CD14-positive monocyte (primary cell): ENCODE results near the gene CMYA5. TPM values are rescaled to one million over a fixed set of nuclear protein-coding genes. Genes with fewer than 3 reads are reported as not detected.

Source experiments
- DNase-seq, 3 donors: peaks; one replicate each; pipeline ENCODE4 v3.0.0-alpha.2; 2011 to 2022
- H2AFZ ChIP-seq: 2 replicates; pipeline ENCODE4 v1.6.0; 2012; ENCODE audit warnings: mild to moderate bottlenecking, low read depth, low read length, inconsistent platforms; ENCODE audit not compliant: insufficient read depth, poor library complexity, severe bottlenecking
- H3K27ac ChIP-seq, 2 donors: 1 replicate in 1 of 2; 2 replicates in 1 of 2; pipeline ENCODE4 v1.5.1; 2012 to 2013; ENCODE audit warnings: low read length in 2 of 2, control low read depth in 1 of 2, inconsistent platforms in 1 of 2, low read depth in 1 of 2, mild to moderate bottlenecking in 1 of 2
- H3K27me3 ChIP-seq, 2 donors: one replicate each; pipeline versions ENCODE4 v1.6.0 to v1.6.1; 2011 to 2013; ENCODE audit warnings: low read length in 2 of 2; ENCODE audit not compliant: control insufficient read depth in 2 of 2, insufficient read depth in 2 of 2
- H3K36me3 ChIP-seq, 2 donors: replicated peaks in 1 of 2; 1 replicate in 1 of 2; 2 replicates in 1 of 2; pipeline versions ENCODE4 v1.5.1 to v1.6.1; 2012 to 2013; ENCODE audit warnings: low read length in 2 of 2, control low read depth in 1 of 2, inconsistent platforms in 1 of 2, mild to moderate bottlenecking in 1 of 2; ENCODE audit not compliant: insufficient read depth in 2 of 2, control insufficient read depth in 1 of 2
- H3K4me1 ChIP-seq, 2 donors: 1 replicate in 1 of 2; 2 replicates in 1 of 2; pipeline versions ENCODE4 v1.5.1 to v1.6.1; 2012 to 2013; ENCODE audit warnings: low read length in 2 of 2, control low read depth in 1 of 2, inconsistent platforms in 1 of 2, mild to moderate bottlenecking in 1 of 2, moderate library complexity in 1 of 2; ENCODE audit not compliant: insufficient read depth in 2 of 2, control insufficient read depth in 1 of 2
- H3K4me2 ChIP-seq: replicated peaks from 2 replicates; pipeline ENCODE3; 2012; ENCODE audit warnings: low read length, moderate library complexity, mild to moderate bottlenecking; ENCODE audit not compliant: poor library complexity, severe bottlenecking; ENCODE audit errors: extremely low read depth
- H3K4me3 ChIP-seq, 3 experiments: fragments of 200-600 bp in 1 of 3; sonication (generic) in 1 of 3; replicated peaks in 1 of 3; 1 replicate in 2 of 3; 2 replicates in 1 of 3; pipeline ENCODE4 v1.5.1; 2011 to 2013; ENCODE audit warnings: low read length in 3 of 3, mild to moderate bottlenecking in 3 of 3, control low read depth in 2 of 3, low read depth in 2 of 3, inconsistent platforms in 1 of 3, moderate library complexity in 1 of 3
- H3K79me2 ChIP-seq: 2 replicates; pipeline ENCODE4 v1.6.0; 2012; ENCODE audit warnings: mild to moderate bottlenecking, control low read depth, inconsistent platforms, low read length, moderate library complexity; ENCODE audit not compliant: insufficient read depth
- H3K9ac ChIP-seq: 2 replicates; pipeline ENCODE4 v1.6.0; 2017; ENCODE audit warnings: low read length, mild to moderate bottlenecking; ENCODE audit not compliant: insufficient read depth, poor library complexity, severe bottlenecking
- H3K9me3 ChIP-seq, 2 donors: replicated peaks in 1 of 2; 1 replicate in 1 of 2; 2 replicates in 1 of 2; pipeline versions ENCODE4 v1.5.1 to v1.6.1; 2012 to 2013; ENCODE audit warnings: low read length in 2 of 2, control low read depth in 1 of 2; ENCODE audit not compliant: control insufficient read depth in 1 of 2, insufficient read depth in 1 of 2
- H4K20me1 ChIP-seq: 2 replicates; pipeline ENCODE4 v1.6.0; 2012; ENCODE audit warnings: mild to moderate bottlenecking, low read length, control low read depth, moderate library complexity; ENCODE audit not compliant: insufficient read depth
- H3K27ac Mint-ChIP-seq, 7 donors: one replicate each; pipeline ENCODE4 v1.8.0; 2020; ENCODE audit warnings: mild to moderate bottlenecking in 7 of 7, mixed read lengths in 7 of 7, moderate library complexity in 6 of 7, inconsistent platforms in 2 of 7
- H3K27me3 Mint-ChIP-seq, 3 donors: one replicate each; pipeline ENCODE4 v1.8.0; 2021 to 2022; ENCODE audit warnings: low read depth in 3 of 3, mild to moderate bottlenecking in 3 of 3, mixed read lengths in 3 of 3, moderate library complexity in 3 of 3, inconsistent platforms in 1 of 3
- H3K36me3 Mint-ChIP-seq, 2 donors: one replicate each; pipeline ENCODE4 v1.8.0; 2020; ENCODE audit warnings: mixed read lengths in 2 of 2, inconsistent platforms in 1 of 2, mild to moderate bottlenecking in 1 of 2
- H3K4me1 Mint-ChIP-seq: one replicate; pipeline ENCODE4 v1.8.0; 2020; ENCODE audit warnings: mild to moderate bottlenecking, mixed read lengths
- H3K4me3 Mint-ChIP-seq, 2 donors: one replicate each; pipeline ENCODE4 v1.8.0; 2020; ENCODE audit warnings: mild to moderate bottlenecking in 2 of 2, mixed read lengths in 2 of 2, moderate library complexity in 1 of 2
- H3K9me3 Mint-ChIP-seq, 7 donors: one replicate each; pipeline ENCODE4 v1.8.0; 2020 to 2022; ENCODE audit warnings: mixed read lengths in 7 of 7, mild to moderate bottlenecking in 6 of 7, moderate library complexity in 6 of 7, inconsistent platforms in 2 of 7
- WGBS: methylation state at CpG from one replicate; pipeline ENCODE4 v1.1.5; 2013; ENCODE audit warnings: missing lambda C conversion rate; ENCODE audit not compliant: insufficient coverage; 5-methylcytosine and 5-hydroxymethylcytosine counted together
- intact Hi-C, 2 donors: fragments of 100-400 bp; cut with micrococcal nuclease; formaldehyde crosslinking; loops; one replicate each; pipeline versions ENCODE4 v1.15.0 to v1.15.1; 2023
- polyA plus RNA-seq, 3 donors: library from polyadenylated mRNA; depleted of rRNA in 1 of 3; unstranded in 2 of 3; stranded (reverse) in 1 of 3; fragments of 300-500 nt in 2 of 3; fragments of >200 nt in 1 of 3; fragmentation: Illumina TruSeq in 2 of 3; gene quantifications; 1 replicate in 2 of 3; 2 replicates in 1 of 3; pipeline ENCODE4 v1.2.3, GENCODE V29; 2012 to 2021
- TF ChIP-seq, protein P1 (sequence below): fragments of 200-600 bp; IDR thresholded peaks from one replicate; pipeline ENCODE4 v1.8.0; 2022; ENCODE audit warnings: antibody characterized with exemption, mild to moderate bottlenecking

Gene CMYA5
- polyA plus RNA-seq, 3 donors: 0.01 to 0.17 TPM; not detected in 1

DNA sequence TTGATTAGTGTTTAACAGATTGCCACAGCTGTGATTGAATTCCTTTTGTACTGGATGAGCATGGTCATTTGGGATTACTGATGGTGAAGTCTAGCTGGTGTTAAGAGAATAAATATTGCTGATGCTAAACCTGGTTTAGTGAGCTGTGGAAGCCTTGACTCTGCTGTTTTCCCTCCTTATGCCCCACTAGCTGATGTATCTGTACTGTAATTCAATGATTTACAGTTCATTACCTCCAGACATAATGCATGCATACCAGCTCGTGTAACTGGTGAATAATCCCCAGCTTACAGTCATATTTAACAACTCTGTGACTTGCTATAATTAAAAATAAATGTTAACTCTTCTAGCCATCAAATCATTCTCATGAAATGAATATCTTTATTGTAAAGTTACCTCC is 1.7 kb upstream of the CMYA5 start:
- H3K4me3 Mint-ChIP-seq: no peak overlapping the region
- no peak overlapping the region for H3K27ac ChIP-seq
- peaks cover 49 to 64% of the 10 kb centered on the region in 2 donors for H3K36me3 Mint-ChIP-seq
- no peak for DNase-seq
- no peak overlapping the region for H3K4me3 ChIP-seq
- intact Hi-C loops: no loop called here
- H3K4me1 Mint-ChIP-seq: peaks cover 7% of the 10 kb centered on the region
- TF ChIP-seq, protein P1, sequence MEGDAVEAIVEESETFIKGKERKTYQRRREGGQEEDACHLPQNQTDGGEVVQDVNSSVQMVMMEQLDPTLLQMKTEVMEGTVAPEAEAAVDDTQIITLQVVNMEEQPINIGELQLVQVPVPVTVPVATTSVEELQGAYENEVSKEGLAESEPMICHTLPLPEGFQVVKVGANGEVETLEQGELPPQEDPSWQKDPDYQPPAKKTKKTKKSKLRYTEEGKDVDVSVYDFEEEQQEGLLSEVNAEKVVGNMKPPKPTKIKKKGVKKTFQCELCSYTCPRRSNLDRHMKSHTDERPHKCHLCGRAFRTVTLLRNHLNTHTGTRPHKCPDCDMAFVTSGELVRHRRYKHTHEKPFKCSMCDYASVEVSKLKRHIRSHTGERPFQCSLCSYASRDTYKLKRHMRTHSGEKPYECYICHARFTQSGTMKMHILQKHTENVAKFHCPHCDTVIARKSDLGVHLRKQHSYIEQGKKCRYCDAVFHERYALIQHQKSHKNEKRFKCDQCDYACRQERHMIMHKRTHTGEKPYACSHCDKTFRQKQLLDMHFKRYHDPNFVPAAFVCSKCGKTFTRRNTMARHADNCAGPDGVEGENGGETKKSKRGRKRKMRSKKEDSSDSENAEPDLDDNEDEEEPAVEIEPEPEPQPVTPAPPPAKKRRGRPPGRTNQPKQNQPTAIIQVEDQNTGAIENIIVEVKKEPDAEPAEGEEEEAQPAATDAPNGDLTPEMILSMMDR: no peak
- H3K9me3 ChIP-seq: peaks cover 7% of the 10 kb centered on the region in 2 donors
- no peaks in the 10 kb centered on the region for H3K4me1 ChIP-seq
- no peak overlapping the region for H3K4me2 ChIP-seq
- no peaks in the 10 kb centered on the region for H3K79me2 ChIP-seq
- H3K9me3 Mint-ChIP-seq: peaks cover 5 to 11% (median 10%) of the 10 kb centered on the region in 7 donors
- no peak overlapping the region for H3K27ac Mint-ChIP-seq
- no peaks in the 10 kb centered on the region for H3K27me3 ChIP-seq
- no CpG with 5 or more reads among the region's 1 CpG for WGBS
- H3K9ac ChIP-seq: no peak overlapping the region
- no peak overlapping the region for H2AFZ ChIP-seq
- peaks cover 0 to 3% (median 0%) of the 10 kb centered on the region in 3 donors for H3K27me3 Mint-ChIP-seq
- H4K20me1 ChIP-seq: peaks cover 4% of the 10 kb centered on the region
- peaks cover 30 to 55% of the 10 kb centered on the region in 2 donors for H3K36me3 ChIP-seq

DNA sequence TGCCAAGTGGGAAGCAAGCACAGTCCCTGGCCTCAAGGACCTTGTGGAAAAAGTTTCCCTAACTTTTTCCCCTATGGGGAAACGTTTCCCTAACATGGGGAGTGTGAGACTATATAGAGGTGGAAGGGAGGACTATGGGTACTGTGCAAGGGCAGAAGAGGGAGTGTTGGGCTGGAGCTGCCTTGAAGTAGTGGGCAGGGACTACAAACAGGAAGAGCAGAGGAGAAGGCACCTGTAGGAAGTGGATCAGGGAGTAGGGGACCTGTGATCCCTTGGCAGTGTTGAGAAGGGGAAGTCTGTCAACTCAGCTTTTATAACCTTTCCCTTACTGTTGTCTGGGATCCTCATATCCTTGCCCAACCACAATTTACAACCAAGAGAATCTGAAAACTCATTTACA is 1.4 kb downstream of the CMYA5 start:
- Histone ChIP-seq H3K79me2 (no peaks in the 10 kb centered on the region), H3K9ac (no peak overlapping the region), H4K20me1 (no peaks in the 10 kb centered on the region), H3K9me3 (peaks cover 7% of the 10 kb centered on the region in 2 donors), H3K36me3 (peaks cover 13 to 27% of the 10 kb centered on the region in 2 donors), H3K27ac (no peak overlapping the region), H3K4me2 (no peak overlapping the region), H3K4me3 (no peak overlapping the region), H3K4me1 (no peaks in the 10 kb centered on the region), H3K27me3 (no peaks in the 10 kb centered on the region), H2AFZ (no peak overlapping the region)
- TF ChIP-seq, protein P1: no peak
- peaks cover 14% of the 10 kb centered on the region for H3K4me1 Mint-ChIP-seq
- H3K4me3 Mint-ChIP-seq: no peak overlapping the region
- H3K36me3 Mint-ChIP-seq: peaks cover 31 to 38% of the 10 kb centered on the region in 2 donors
- peaks cover 0 to 3% (median 0%) of the 10 kb centered on the region in 3 donors for H3K27me3 Mint-ChIP-seq
- intact Hi-C loops: no loop called here
- H3K9me3 Mint-ChIP-seq: peaks cover 5 to 11% (median 10%) of the 10 kb centered on the region in 7 donors
- DNase-seq: no peak
- WGBS: no CpG with 5 or more reads among the region's 1 CpG
- peak overlapping the region in 2 of 7 donors; percentile 16 to 25 for H3K27ac Mint-ChIP-seq
